HG03039 (cell line): ENCODE data around the gene GLIS2.
A peak's percentile ranks its signal among the peaks of the same experiment; 100 is the strongest.

Experiments used
- ATAC-seq: cut with Tn5 transposase; IDR thresholded peaks from one replicate; pipeline ENCODE4 v1.9.1; 2021; ENCODE audit warnings: mild to moderate bottlenecking, moderate library complexity; ENCODE audit not compliant: unreplicated experiment

Gene GLIS2

GRCh38 chr16:4369007-4369733, 53.3 kb downstream of the GLIS2 start:
- no peak for ATAC-seq

- no peak for ATAC-seq
These were observed 54.3 kb downstream of the GLIS2 start for GRCh38 chr16:4370151-4370550.

- ATAC-seq = no peak
These were observed 54.9 kb downstream of the GLIS2 start for GRCh38 chr16:4370570-4371356.

- ATAC-seq = peak; percentile 53
These were observed 55.6 kb downstream of the GLIS2 start, which contains the start of gene VASN for GRCh38 chr16:4371357-4372000. Gene VASN, plus strand, starts transcription at chr16:4371848. Its CDS starts 9,030 bp downstream, at chr16:4380878.

GRCh38 chr16:4372001-4372577, 56.2 kb downstream of the GLIS2 start:
- no peak for ATAC-seq

GRCh38 chr16:4372578-4373355, 56.9 kb downstream of the GLIS2 start:
- no peak for ATAC-seq

GRCh38 chr16:4373356-4373908, 57.6 kb downstream of the GLIS2 start:
- no peak for ATAC-seq

- ATAC-seq = no peak
These were observed 58.3 kb downstream of the GLIS2 start for GRCh38 chr16:4373909-4374742.

GRCh38 chr16:4375717-4376116, 59.9 kb downstream of the GLIS2 start:
- ATAC-seq = no peak

- ATAC-seq = no peak
These were observed 60.4 kb downstream of the GLIS2 start for GRCh38 chr16:4376126-4376892.

GRCh38 chr16:4376893-4377572, 61.2 kb downstream of the GLIS2 start:
- no peak for ATAC-seq

GRCh38 chr16:4377573-4378154, 61.8 kb downstream of the GLIS2 start:
- ATAC-seq = no peak

- no peak for ATAC-seq
These were observed 62.3 kb downstream of the GLIS2 start for GRCh38 chr16:4378161-4378666.

GRCh38 chr16:4378999-4379690, 63.3 kb downstream of the GLIS2 start:
- ATAC-seq = no peak

- ATAC-seq = no peak
These were observed 64.5 kb downstream of the GLIS2 start for GRCh38 chr16:4380119-4381063.
